A673 (cell line): ENCODE measurements around the gene NFRKB. TPM values are rescaled to one million over a fixed set of nuclear protein-coding genes. Genes with fewer than 3 reads are reported as not detected.
"Not testable (repeated sequence)": the region's sequence is repeated elsewhere in the genome, so short reads cannot be mapped to it uniquely, and the experiment has no call there.

Source experiments
- BruUV-seq: library from RNA; stranded (reverse); fragments of 400-500 nt; replicated peaks from 2 replicates; lab custom pipeline; 2021; lab: Mats Ljungman, UMichigan
- CTCF ChIA-PET: fragments of 300-600 bp; sonication (Branson Sonifier 250); formaldehyde crosslinking; loops from one replicate; lab custom pipeline; 2022; ENCODE audit warnings: antibody characterized with exemption; lab: Charles Lee
- POLR2A ChIA-PET: fragments of 300-600 bp; sonication (Branson Sonifier 250); formaldehyde crosslinking; loops from one replicate; lab custom pipeline; 2022; ENCODE audit warnings: antibody characterized with exemption; ENCODE audit not compliant: low non-redundant PET; lab: Charles Lee
- DNase-seq: peaks from one replicate; pipeline ENCODE4 v3.0.0-alpha.2; 2015; ENCODE audit warnings: low spot score
- H3K27ac ChIP-seq: fragments of 200-600 bp; sonication (generic); 2 replicates; pipeline ENCODE4 v1.5.1; 2016; ENCODE audit warnings: mixed run types, low read depth, mild to moderate bottlenecking, mixed read lengths, antibody characterized with exemption, low read length; ENCODE audit not compliant: poor library complexity, severe bottlenecking
- H3K27me3 ChIP-seq: fragments of 200-600 bp; sonication (generic); replicated peaks from 2 replicates; pipeline ENCODE4 v1.6.1; 2017; ENCODE audit warnings: mixed run types, low read depth, mild to moderate bottlenecking, mixed read lengths, antibody characterized with exemption, low read length; ENCODE audit not compliant: insufficient read depth, poor library complexity
- H3K36me3 ChIP-seq: fragments of 200-600 bp; sonication (generic); 2 replicates; pipeline ENCODE4 v1.6.1; 2016; ENCODE audit warnings: mixed run types, mild to moderate bottlenecking, mixed read lengths, antibody characterized with exemption, low read length; ENCODE audit not compliant: insufficient read depth, poor library complexity, severe bottlenecking
- H3K4me1 ChIP-seq: fragments of 200-600 bp; sonication (generic); 2 replicates; pipeline ENCODE4 v1.6.1; 2017; ENCODE audit warnings: mixed run types, mild to moderate bottlenecking, mixed read lengths, antibody characterized with exemption, low read length; ENCODE audit not compliant: insufficient read depth, poor library complexity, severe bottlenecking
- H3K4me3 ChIP-seq: fragments of 200-600 bp; sonication (generic); 2 replicates; pipeline ENCODE4 v1.5.1; 2016; ENCODE audit warnings: low read depth, mixed run types, mild to moderate bottlenecking, mixed read lengths, low read length; ENCODE audit not compliant: poor library complexity, severe bottlenecking
- H3K9me3 ChIP-seq: fragments of 200-600 bp; sonication (generic); 2 replicates; pipeline ENCODE4 v1.6.1; 2016; ENCODE audit warnings: mixed run types, low read depth, mild to moderate bottlenecking, mixed read lengths, antibody characterized with exemption, low read length; ENCODE audit not compliant: poor library complexity, severe bottlenecking
- EZH2 ChIP-seq: fragments of 200-600 bp; sonication (generic); IDR thresholded peaks from 2 replicates; pipeline ENCODE4 v1.6.1; 2017; ENCODE audit warnings: borderline replicate concordance, low read depth, mild to moderate bottlenecking, mixed read lengths, antibody characterized with exemption, low read length; ENCODE audit not compliant: poor library complexity, severe bottlenecking
- intact Hi-C: fragments of 100-400 bp; cut with micrococcal nuclease; formaldehyde crosslinking; loops from one replicate; pipeline ENCODE4 v1.10.0; 2022; ENCODE audit not compliant: unreplicated experiment
- total RNA-seq: library from RNA; stranded (reverse); gene quantifications from 2 replicates; pipeline ENCODE4 v1.2.3, GENCODE V29; 2021
- TF ChIP-seq, protein P1 (sequence below): fragments of 300-800, 200-600 bp; sonication (generic); conservative IDR thresholded peaks from 2 replicates; pipeline ENCODE4 v1.5.1; 2017; ENCODE audit warnings: low read depth, mild to moderate bottlenecking, antibody characterized with exemption, low read length, moderate library complexity, mixed read lengths

Gene NFRKB
- total RNA-seq, 1 experiment from 2014 or later, result 54.5 TPM

DNA sequence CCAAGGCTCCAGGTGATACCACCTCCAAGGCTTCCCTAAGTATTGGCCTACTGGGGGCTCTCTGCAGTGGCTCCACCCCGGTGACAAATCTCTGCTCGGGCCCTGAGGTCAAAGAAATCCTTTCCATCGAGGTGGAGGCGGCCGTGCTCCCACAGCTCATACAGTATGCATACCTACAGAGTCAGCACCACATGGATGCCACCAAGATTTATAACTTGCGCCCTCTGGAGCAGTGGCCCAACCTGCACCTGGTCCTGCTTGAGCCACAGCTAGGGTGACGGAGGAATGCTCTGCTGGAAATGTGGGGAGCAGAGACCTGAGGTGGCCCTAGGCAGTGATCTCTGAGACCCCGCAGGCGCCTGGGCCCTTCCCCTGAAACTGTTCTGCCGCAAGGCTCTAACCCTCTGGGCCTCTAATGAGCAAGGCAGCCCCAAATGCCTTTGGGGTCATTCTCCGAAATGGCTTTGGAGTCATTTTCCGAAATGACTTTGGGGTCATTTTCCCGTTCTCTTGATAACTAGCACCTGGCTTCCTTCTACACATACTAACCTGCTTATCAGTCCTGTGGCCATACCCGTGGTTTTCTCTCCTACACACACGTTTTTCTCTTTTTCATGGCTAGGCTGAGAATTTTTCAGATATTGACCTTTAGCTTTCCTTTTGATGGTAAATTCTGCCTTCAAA, 45.8 kb downstream of the NFRKB start:
- POLR2A ChIA-PET, result no interaction called here
- H3K9me3 ChIP-seq, result no peaks in the 10 kb centered on the region
- CTCF ChIA-PET, result no interaction called here
- TF ChIP-seq, protein P1, sequence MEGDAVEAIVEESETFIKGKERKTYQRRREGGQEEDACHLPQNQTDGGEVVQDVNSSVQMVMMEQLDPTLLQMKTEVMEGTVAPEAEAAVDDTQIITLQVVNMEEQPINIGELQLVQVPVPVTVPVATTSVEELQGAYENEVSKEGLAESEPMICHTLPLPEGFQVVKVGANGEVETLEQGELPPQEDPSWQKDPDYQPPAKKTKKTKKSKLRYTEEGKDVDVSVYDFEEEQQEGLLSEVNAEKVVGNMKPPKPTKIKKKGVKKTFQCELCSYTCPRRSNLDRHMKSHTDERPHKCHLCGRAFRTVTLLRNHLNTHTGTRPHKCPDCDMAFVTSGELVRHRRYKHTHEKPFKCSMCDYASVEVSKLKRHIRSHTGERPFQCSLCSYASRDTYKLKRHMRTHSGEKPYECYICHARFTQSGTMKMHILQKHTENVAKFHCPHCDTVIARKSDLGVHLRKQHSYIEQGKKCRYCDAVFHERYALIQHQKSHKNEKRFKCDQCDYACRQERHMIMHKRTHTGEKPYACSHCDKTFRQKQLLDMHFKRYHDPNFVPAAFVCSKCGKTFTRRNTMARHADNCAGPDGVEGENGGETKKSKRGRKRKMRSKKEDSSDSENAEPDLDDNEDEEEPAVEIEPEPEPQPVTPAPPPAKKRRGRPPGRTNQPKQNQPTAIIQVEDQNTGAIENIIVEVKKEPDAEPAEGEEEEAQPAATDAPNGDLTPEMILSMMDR, result no peak
- no peak for TF ChIP-seq EZH2
- DNase-seq, result no peak
- intact Hi-C loops, result no loop called here
- H3K27ac ChIP-seq, result no peak overlapping the region
- no peaks in the 10 kb centered on the region for H3K36me3 ChIP-seq
- no TSS peak for BruUV-seq
- H3K27me3 ChIP-seq, result no peaks in the 10 kb centered on the region
- H3K4me1 ChIP-seq, result no peaks in the 10 kb centered on the region
- no peak overlapping the region for H3K4me3 ChIP-seq

DNA sequence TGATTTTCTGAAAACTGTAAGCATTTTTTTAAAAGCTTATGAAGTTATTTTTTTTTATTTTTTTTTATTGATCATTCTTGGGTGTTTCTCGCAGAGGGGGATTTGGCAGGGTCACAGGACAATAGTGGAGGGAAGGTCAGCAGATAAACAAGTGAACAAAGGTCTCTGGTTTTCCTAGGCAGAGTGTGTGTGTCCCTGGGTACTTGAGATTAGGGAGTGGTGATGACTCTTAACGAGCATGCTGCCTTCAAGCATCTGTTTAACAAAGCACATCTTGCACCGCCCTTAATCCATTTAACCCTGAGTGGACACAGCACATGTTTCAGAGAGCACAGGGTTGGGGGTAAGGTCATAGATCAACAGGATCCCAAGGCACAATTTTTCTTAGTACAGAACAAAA, 48.0 kb downstream of the NFRKB start:
- CTCF ChIA-PET, H3K36me3 ChIP-seq, POLR2A ChIA-PET, H3K4me3 ChIP-seq, BruUV-seq, H3K27ac ChIP-seq, intact Hi-C loops, H3K9me3 ChIP-seq, H3K4me1 ChIP-seq, H3K27me3 ChIP-seq, DNase-seq: not testable (repeated sequence)

DNA sequence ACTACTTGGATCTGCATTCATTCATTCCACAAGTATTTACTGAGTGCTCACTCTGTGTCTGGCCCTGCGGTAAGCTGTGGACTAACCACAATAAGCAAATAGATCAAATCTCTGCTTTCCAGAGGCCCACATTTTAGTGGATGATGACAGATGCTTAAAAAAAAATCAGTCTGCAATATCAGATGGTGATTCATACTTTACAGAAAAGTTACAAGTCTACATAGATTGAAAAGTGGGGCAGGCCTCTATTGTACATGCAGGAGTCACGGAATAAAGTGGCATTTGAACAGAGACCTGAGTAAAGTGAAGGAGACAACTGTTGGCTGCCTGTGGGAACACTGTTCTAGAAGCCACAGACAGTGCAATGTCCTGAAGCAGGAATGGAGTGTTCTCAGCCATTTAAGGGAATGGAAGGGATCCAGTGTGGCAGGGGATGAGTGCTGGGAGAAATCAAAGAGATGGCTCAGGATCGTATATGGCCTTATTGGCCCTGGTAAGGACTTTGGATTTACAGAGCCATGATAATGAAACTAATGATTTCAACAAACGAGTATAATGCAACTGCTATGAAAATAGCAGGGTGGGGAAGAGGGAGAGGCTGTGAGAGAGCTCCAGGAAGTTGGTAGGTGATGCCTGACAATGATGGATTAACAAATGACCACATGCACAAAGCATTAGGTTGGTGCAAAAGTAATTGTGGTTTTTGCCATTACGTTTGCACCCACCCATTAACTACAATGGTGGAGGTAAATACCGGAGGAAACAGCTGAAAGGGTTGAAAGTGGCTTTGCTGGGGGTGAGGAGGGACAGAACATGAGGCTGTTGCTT, 48.7 kb downstream of the NFRKB start:
- POLR2A ChIA-PET, result no interaction called here

More for the DNA sequence above, 48.7 kb downstream of the NFRKB start:
- DNase-seq, result no peak
- BruUV-seq, result no TSS peak
- Histone ChIP-seq H3K9me3 (no peaks in the 10 kb centered on the region), H3K4me1 (no peaks in the 10 kb centered on the region), H3K27me3 (no peaks in the 10 kb centered on the region), H3K36me3 (no peaks in the 10 kb centered on the region), H3K4me3 (no peak overlapping the region), H3K27ac (no peak overlapping the region)
- intact Hi-C loops, result no loop called here
- TF ChIP-seq, protein P1, result no peak
- no peak for TF ChIP-seq EZH2
- CTCF ChIA-PET, result no interaction called here

Other genes with a start within 250 kb of the NFRKB start
- not detected in 2 replicates for gene TMEM45B, start 79.7 kb downstream of the NFRKB start, total RNA-seq
- 17.9 and 18.1 TPM in 2 replicates for gene PRDM10, start 107.3 kb upstream of the NFRKB start, total RNA-seq
- 175 and 181 TPM in 2 replicates for gene APLP2, start 174.3 kb upstream of the NFRKB start, total RNA-seq